Measurements from ENCODE around the gene ARHGAP1.

The ARHGAP1 gene

GRCh38 chr11:46697303-46697702 is 3.1 kb downstream of the ARHGAP1 start:
- no peak for DNase-seq (ENCODE audit: insufficient read length, low spot score)
- no peak for FAIRE-seq
- TF ChIP-seq PAX5 (IDR thresholded peaks at IDR 0.05; ENCODE audit: insufficient read depth, low read length, severe bottlenecking) (no peak), POU2F2 (IDR thresholded peaks at IDR 0.05; ENCODE audit: low read depth, low read length) (no peak), SPI1 (IDR thresholded peaks at IDR 0.05; ENCODE audit: low read depth, low read length) (no peak), POLR2AphosphoS5 (IDR thresholded peaks at IDR 0.05; ENCODE audit: low read depth, low read length) (no peak)

DNA sequence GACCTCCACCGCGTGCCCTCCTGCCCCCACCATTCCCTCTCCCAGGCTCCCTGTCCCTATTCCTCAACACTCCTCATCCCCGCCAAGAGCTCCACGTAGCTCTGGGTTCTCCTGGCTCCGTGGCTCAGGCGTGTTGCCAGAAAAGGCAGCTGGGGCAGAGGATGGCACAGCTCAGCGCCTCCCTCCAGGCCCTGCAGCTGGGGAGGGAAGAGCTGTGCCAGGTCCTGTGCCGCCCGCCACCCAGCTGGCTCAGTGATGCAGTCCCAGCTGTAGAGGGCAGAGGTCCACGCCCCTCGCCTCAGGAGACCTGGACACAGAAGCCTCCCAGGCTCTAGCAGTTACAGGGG is 4.2 kb downstream of the ARHGAP1 start:
- no peak for FAIRE-seq
- TF ChIP-seq TAF1 (IDR thresholded peaks at IDR 0.05; ENCODE audit: low read depth, low read length) (no peak), POLR2AphosphoS5 (IDR thresholded peaks at IDR 0.05; ENCODE audit: low read depth, low read length) (no peak), POLR2A (IDR thresholded peaks at IDR 0.05; ENCODE audit: low read depth, low read length) (no peak), POU2F2 (IDR thresholded peaks at IDR 0.05; ENCODE audit: low read depth, low read length) (no peak), PAX5 (IDR thresholded peaks at IDR 0.05; ENCODE audit: insufficient read depth, low read length, severe bottlenecking) (no peak), SPI1 (IDR thresholded peaks at IDR 0.05; ENCODE audit: low read depth, low read length) (no peak)
- no peak for DNase-seq (ENCODE audit: insufficient read length, low spot score)

GRCh38 chr11:46695345-46696211 is 4.8 kb downstream of the ARHGAP1 start:
- DNase-seq (ENCODE audit: insufficient read length, low spot score), result no peak
- no peak for FAIRE-seq
- TF ChIP-seq SPI1 (IDR thresholded peaks at IDR 0.05; ENCODE audit: low read depth, low read length), result no peak
- no peak for TF ChIP-seq TAF1 (IDR thresholded peaks at IDR 0.05; ENCODE audit: low read depth, low read length)
- no peak for TF ChIP-seq PAX5 (IDR thresholded peaks at IDR 0.05; ENCODE audit: insufficient read depth, low read length, severe bottlenecking)
- TF ChIP-seq POLR2A (IDR thresholded peaks at IDR 0.05; ENCODE audit: low read depth, low read length), result no peak
- TF ChIP-seq POU2F2 (IDR thresholded peaks at IDR 0.05; ENCODE audit: low read depth, low read length), result no peak
- TF ChIP-seq POLR2AphosphoS5 (IDR thresholded peaks at IDR 0.05; ENCODE audit: low read depth, low read length), result no peak

- TF ChIP-seq POU2F2 (IDR thresholded peaks at IDR 0.05; ENCODE audit: low read depth, low read length) (no peak), POLR2A (IDR thresholded peaks at IDR 0.05; ENCODE audit: low read depth, low read length) (no peak), TAF1 (IDR thresholded peaks at IDR 0.05; ENCODE audit: low read depth, low read length) (no peak), SPI1 (IDR thresholded peaks at IDR 0.05; ENCODE audit: low read depth, low read length) (no peak), POLR2AphosphoS5 (IDR thresholded peaks at IDR 0.05; ENCODE audit: low read depth, low read length) (no peak), PAX5 (IDR thresholded peaks at IDR 0.05; ENCODE audit: insufficient read depth, low read length, severe bottlenecking) (no peak)
- no peak for DNase-seq (ENCODE audit: insufficient read length, low spot score)
- FAIRE-seq, result no peak
Observed at GRCh38 chr11:46694607-46695006, 5.8 kb downstream of the ARHGAP1 start.

GRCh38 chr11:46694072-46694471 is 6.3 kb downstream of the ARHGAP1 start:
- no peak for TF ChIP-seq SPI1 (IDR thresholded peaks at IDR 0.05; ENCODE audit: low read depth, low read length)
- TF ChIP-seq POLR2A (IDR thresholded peaks at IDR 0.05; ENCODE audit: low read depth, low read length), result no peak
- no peak for TF ChIP-seq POLR2AphosphoS5 (IDR thresholded peaks at IDR 0.05; ENCODE audit: low read depth, low read length)
- TF ChIP-seq POU2F2 (IDR thresholded peaks at IDR 0.05; ENCODE audit: low read depth, low read length), result no peak
- TF ChIP-seq TAF1 (IDR thresholded peaks at IDR 0.05; ENCODE audit: low read depth, low read length), result no peak
- TF ChIP-seq PAX5 (IDR thresholded peaks at IDR 0.05; ENCODE audit: insufficient read depth, low read length, severe bottlenecking), result no peak
- no peak for FAIRE-seq
- DNase-seq (ENCODE audit: insufficient read length, low spot score), result no peak

- DNase-seq (ENCODE audit: insufficient read length, low spot score), result no peak
- FAIRE-seq, result no peak
- TF ChIP-seq POU2F2 (IDR thresholded peaks at IDR 0.05; ENCODE audit: low read depth, low read length) (no peak), TAF1 (IDR thresholded peaks at IDR 0.05; ENCODE audit: low read depth, low read length) (no peak), SPI1 (IDR thresholded peaks at IDR 0.05; ENCODE audit: low read depth, low read length) (no peak), PAX5 (IDR thresholded peaks at IDR 0.05; ENCODE audit: insufficient read depth, low read length, severe bottlenecking) (no peak), POLR2A (IDR thresholded peaks at IDR 0.05; ENCODE audit: low read depth, low read length) (no peak), POLR2AphosphoS5 (IDR thresholded peaks at IDR 0.05; ENCODE audit: low read depth, low read length) (no peak)
Observed at GRCh38 chr11:46693597-46694012, 6.8 kb downstream of the ARHGAP1 start.

GRCh38 chr11:46692450-46692849 is 8.0 kb downstream of the ARHGAP1 start:
- TF ChIP-seq POU2F2 (IDR thresholded peaks at IDR 0.05; ENCODE audit: low read depth, low read length) (no peak), TAF1 (IDR thresholded peaks at IDR 0.05; ENCODE audit: low read depth, low read length) (no peak), POLR2A (IDR thresholded peaks at IDR 0.05; ENCODE audit: low read depth, low read length) (no peak), SPI1 (IDR thresholded peaks at IDR 0.05; ENCODE audit: low read depth, low read length) (no peak), PAX5 (IDR thresholded peaks at IDR 0.05; ENCODE audit: insufficient read depth, low read length, severe bottlenecking) (no peak), POLR2AphosphoS5 (IDR thresholded peaks at IDR 0.05; ENCODE audit: low read depth, low read length) (no peak)
- FAIRE-seq, result no peak
- no peak for DNase-seq (ENCODE audit: insufficient read length, low spot score)

GRCh38 chr11:46690702-46691101 is 9.7 kb downstream of the ARHGAP1 start:
- no peak for TF ChIP-seq SPI1 (IDR thresholded peaks at IDR 0.05; ENCODE audit: low read depth, low read length)
- FAIRE-seq (no peak), DNase-seq (ENCODE audit: insufficient read length, low spot score) (no peak)

GRCh38 chr11:46686886-46687795 is 13.3 kb downstream of the ARHGAP1 start:
- no peak for DNase-seq (ENCODE audit: insufficient read length, low spot score)
- no peak for FAIRE-seq
- TF ChIP-seq PAX5 (IDR thresholded peaks at IDR 0.05; ENCODE audit: insufficient read depth, low read length, severe bottlenecking) (no peak), POLR2AphosphoS5 (IDR thresholded peaks at IDR 0.05; ENCODE audit: low read depth, low read length) (no peak), POLR2A (IDR thresholded peaks at IDR 0.05; ENCODE audit: low read depth, low read length) (no peak), SPI1 (IDR thresholded peaks at IDR 0.05; ENCODE audit: low read depth, low read length) (no peak), POU2F2 (IDR thresholded peaks at IDR 0.05; ENCODE audit: low read depth, low read length) (no peak), TAF1 (IDR thresholded peaks at IDR 0.05; ENCODE audit: low read depth, low read length) (no peak)

Data from GM12891 (cell line).